ENCODE data around the gene GALNT16.

DNA sequence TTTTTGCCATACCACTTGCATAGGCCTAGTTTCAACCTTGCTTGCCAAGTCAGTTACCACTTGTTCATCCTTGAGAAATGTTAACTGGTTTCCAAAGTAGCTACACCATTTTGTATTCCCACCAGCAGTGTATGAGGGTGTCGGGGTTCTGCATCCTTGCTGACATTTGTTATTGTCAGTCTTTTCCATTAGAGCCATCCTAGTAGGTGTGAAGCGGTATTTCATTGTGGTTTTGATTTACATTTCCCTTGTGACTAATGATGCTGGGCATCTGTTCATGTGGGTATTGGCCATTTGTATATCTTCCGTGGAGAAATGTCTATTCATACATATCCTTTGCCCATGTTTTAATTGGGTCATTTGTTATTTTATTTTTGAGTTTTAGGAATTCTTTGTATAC is 27.6 kb upstream of the GALNT16 start:
- TF ChIP-seq EP300 (IDR thresholded peaks at IDR 0.05) (no peak), POLR2A (IDR thresholded peaks at IDR 0.05) (no peak)
- TF ChIP-seq, protein P1, sequence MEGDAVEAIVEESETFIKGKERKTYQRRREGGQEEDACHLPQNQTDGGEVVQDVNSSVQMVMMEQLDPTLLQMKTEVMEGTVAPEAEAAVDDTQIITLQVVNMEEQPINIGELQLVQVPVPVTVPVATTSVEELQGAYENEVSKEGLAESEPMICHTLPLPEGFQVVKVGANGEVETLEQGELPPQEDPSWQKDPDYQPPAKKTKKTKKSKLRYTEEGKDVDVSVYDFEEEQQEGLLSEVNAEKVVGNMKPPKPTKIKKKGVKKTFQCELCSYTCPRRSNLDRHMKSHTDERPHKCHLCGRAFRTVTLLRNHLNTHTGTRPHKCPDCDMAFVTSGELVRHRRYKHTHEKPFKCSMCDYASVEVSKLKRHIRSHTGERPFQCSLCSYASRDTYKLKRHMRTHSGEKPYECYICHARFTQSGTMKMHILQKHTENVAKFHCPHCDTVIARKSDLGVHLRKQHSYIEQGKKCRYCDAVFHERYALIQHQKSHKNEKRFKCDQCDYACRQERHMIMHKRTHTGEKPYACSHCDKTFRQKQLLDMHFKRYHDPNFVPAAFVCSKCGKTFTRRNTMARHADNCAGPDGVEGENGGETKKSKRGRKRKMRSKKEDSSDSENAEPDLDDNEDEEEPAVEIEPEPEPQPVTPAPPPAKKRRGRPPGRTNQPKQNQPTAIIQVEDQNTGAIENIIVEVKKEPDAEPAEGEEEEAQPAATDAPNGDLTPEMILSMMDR (IDR thresholded peaks at IDR 0.05), result no peak

Measured in tibial nerve (tissue), 4 donors.